Inflammatory macrophage (primary cell): Measurements from ENCODE around the gene FOXA2.

ENCODE experiments used
- DNase-seq, 2 donors: peaks; one replicate each; pipeline ENCODE4 v3.0.0-alpha.2; 2020 to 2022

FOXA2 gene

DNA sequence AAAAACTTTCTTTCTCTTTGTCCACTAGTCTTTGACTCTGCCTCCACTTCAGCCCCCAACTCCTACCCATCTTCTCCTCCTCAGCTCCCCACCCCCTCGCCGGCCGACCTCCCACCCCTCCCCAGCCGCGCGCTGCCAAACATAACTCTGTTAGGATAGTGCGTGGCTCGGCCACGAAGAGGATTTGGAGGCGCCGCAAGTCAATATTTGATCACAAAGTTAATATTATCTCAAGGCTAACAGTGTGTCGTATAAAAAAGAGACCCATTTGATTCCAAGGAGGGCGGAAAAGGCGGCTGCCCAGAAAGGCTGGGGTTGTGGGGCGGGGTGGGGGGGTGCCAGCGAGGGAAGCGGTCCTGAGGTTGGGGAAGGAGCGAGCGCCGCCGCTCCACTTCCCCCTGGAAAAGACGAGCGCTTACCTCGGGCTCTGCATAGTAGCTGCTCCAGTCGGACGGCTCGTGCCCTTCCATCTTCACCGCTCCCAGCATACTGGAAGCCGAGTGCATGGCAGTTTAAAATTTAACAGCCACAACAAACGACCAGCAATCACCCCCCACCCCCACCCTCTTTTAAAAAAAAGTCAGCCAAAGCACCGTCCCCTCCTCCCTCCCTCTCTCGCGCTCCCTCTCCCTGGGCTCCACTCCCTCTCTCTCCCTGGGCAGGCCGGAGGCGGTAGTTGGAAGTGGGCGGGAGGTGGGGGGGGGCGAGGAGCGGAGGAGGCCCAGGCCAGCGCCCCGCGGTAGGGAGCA lies 425 bp downstream of the FOXA2 start:
- no peak for DNase-seq

DNA sequence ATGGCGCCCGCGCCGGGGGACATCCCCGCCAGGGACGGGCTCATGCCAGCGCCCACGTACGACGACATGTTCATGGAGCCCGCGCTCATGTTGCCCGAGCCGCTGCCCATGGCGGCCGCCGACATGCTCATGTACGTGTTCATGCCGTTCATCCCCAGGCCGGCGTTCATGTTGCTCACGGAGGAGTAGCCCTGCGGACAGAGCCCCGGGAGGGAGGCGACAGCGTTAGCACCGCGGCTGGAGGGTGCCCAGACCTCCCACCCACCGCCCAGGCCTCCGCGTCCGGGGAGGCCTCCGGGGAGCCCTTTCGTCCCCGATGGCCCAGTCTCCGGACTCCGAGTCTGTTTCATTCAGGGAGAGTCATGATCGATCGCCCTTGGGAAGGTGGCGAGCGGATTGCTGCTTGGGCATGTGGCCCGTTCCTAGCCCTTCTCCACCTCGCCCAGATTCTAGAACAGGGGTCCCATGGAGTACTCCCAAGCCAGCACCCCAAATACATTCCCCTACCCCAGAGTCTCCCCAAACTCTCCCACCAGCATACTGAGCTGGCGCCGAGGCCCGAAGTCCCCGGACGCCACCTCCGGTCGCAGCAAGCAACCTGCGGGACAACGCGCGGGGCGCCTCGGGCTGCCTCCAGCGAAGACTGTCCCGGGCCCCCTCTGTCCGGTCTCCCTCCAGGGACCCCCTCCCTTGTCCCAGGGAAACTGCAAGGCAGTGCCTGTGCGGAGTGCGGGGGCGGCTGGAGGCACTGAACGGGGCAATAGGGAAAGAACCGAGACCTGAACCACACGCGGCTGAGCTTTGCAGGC lies 1.2 kb downstream of the FOXA2 start:
- DNase-seq, result no peak

DNA sequence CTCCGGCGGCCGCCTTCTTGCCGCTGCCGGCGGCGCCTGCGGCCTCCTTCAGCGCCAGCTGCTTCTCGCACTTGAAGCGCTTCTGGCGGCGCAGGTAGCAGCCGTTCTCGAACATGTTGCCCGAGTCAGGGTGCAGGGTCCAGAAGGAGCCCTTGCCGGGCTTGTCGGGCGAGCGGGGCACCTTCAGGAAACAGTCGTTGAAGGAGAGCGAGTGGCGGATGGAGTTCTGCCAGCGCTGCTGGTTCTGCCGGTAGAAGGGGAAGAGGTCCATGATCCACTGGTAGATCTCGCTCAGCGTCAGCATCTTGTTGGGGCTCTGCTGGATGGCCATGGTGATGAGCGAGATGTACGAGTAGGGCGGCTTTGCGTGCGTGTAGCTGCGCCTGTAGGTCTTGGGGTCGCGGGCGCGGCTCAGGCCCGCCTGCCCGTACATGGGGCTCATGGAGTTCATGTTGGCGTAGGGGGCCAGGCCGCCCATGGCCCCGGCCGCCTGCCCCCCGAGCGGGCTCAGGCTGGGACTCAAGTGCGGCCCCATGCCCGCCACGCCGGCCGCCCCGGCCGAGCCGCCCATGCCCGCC lies 1.9 kb downstream of the FOXA2 start:
- DNase-seq, result no peak

DNA sequence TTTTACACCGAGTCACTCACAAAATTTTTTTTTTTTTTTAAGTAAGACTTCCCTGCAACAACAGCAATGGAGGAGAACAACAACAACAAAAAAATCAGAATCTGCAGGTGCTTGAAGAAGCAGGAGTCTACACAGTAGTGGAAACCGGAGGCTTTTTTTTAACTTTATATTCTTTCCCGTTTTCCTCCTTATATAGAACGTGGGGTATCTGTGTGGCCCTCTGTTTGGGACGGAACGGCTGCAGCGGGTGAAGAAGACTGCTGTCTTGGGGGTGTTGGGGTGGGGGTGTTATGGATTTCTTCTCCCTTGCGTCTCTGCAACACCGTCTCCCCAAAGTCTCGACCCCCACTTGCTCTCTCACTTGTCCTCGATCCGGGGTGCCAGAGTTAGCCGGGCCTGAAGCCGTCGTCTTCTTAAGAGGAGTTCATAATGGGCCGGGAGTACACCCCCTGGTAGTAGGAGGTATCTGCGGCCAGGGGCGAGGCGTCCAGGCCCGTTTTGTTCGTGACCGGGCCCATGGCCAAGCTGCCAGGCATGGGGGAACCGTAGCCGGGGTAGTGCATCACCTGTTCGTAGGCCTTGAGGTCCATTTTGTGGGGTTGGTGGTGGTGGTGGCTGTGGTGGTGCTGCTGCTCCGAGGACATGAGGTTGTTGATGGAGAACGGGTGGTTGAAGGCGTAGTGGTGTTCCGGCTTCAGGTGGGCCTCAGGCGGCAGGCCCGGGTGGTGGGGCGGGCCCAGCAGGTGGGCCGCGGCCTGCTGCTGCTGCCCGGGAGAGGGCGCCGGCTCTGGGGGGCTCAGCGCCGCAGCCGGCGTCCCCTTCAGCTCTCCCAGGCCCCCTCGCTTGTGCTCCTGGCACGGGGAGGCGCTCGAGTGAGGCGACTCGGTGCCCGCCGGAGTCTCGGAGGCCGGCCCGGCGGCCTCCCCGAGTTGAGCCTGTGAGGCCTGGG lies 2.7 kb downstream of the FOXA2 start:
- no peak for DNase-seq

DNA sequence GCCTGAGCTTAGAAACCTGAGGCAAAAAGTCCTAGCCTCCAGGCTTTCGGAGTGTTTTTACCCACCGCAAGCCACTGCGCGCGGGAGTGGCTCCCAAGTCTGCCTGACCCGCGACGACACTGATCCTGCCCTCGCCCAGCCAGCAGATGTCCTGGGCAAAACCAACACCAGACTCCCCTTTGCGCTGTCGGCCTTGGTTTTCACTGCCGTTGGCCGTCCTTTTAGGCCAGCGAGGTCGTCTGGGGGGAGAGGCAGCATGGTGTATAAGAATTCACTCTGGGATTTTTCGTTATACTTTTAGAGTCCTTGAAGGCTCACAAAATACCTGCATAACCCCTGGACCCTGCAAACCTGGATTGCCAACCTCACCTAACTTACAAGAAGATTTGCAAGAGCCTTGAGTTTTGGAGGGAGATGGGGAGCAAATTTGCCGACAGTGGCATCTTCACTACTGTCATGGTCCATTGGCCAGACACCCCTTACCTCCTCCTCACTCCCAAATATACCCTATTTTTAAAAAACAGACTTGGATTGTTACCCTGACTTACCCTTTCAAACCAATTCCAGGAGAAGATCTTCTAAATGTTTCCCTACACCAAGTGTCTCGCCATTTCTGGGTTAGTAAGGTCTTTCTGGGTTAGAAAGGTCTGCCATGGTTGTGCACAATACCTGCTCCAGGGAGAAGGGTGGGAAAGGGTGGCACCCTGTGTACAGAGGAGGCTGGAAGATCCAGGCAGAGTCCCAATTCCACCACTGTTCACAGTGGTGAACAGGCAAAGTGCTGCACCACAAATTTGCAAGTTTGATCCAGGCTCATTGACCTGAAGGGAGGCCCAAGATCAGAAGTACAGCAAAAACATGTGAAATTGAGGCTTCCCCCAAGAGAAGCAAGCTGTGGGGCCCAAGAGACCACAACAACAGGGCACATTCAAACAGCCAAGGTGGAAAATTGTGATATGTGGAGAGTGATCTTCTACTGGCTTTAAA lies 4.4 kb downstream of the FOXA2 start:
- no peak for DNase-seq

DNA sequence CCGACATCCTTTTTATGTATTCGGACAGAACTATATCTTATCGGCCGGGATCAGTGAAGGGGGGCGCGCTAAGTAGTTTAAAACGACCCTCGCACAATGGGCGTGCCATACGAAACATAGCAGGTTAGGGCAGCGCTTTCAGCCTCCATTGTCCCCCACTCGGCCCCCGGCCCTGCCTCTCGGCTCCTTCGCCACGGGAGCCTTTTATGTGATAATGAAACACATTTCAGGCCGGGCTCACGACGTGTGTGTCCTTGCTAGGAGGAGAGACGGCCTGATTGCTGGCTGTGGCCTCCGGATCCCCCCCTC lies 5.3 kb downstream of the FOXA2 start:
- DNase-seq, result no peak

DNA sequence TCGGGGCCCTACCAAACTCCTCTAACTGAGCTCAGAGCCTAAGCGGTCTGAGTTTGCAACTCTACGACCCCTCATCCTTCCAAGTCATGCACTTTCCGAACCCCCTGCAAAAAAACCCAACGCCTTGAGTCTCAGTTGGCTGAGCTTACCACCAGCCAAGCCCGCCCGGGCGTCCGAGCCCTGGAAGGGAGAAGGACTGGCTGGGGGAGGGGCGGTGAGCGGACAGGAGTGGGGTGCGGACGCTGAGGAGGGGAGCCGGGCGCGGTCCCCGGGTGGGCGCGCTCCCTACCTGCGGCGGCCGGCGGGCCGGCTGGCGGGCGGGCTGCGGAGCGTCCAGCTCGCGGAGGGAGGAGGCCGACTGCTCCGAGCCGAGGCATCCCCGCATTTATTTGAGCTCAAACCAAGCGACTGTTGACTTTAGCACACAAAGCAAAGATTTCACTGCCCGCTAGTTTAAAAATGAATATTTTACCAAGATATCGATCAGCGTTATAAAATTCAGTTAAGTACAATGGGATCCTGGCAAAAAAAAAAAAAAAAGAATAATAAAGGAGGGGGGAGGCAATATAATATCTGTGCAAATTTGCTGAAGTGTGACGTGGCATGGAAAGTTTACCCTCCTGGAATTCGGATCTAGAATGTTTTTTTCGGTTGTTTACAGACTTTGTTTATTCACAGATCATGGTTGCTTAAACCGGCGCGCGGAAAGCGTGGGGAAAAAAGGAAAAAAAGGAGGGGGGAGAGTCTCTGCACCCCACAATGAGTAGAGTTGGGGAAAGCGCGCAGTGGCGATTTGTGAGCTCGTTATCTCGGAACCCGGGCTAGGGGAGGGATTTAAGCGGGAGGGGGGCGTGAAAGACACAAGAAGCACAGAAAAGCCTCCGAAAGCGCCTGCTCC lies 5.9 kb downstream of the FOXA2 start:
- no peak for DNase-seq

DNA sequence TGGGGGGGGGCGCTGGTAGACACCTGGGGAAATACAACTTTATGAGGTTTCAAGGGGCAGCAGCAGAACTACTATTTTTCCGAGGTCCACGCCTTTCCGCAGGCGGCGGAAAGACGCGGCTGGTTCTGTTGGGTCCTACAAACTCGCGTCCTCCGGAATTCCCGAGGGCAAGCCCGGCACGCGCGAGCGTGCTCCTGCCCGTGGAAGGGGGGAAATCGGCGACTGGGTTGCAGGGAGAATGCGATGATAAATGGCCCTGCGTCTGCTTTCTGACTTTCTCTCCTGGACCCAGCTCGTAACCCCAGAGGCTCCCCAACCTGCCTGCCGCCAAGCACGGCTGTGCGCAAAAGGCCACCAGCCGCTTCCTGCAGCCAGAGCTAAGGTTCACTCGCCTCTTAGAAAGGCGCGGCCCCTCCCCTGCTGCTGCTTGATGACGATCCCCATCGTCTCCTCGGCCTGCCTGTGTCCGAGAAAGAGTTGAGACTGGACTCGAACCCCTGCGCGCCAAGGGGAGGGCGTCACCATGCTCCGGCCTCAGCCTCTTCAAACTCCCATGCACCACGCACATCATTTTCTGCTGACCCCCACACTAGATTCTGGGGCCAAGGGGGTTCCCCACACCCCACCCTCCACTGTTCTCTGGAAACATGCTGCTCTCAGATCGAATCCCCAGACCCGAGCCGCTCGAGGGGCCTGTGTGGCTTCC lies 6.7 kb downstream of the FOXA2 start:
- DNase-seq, result no peak

DNA sequence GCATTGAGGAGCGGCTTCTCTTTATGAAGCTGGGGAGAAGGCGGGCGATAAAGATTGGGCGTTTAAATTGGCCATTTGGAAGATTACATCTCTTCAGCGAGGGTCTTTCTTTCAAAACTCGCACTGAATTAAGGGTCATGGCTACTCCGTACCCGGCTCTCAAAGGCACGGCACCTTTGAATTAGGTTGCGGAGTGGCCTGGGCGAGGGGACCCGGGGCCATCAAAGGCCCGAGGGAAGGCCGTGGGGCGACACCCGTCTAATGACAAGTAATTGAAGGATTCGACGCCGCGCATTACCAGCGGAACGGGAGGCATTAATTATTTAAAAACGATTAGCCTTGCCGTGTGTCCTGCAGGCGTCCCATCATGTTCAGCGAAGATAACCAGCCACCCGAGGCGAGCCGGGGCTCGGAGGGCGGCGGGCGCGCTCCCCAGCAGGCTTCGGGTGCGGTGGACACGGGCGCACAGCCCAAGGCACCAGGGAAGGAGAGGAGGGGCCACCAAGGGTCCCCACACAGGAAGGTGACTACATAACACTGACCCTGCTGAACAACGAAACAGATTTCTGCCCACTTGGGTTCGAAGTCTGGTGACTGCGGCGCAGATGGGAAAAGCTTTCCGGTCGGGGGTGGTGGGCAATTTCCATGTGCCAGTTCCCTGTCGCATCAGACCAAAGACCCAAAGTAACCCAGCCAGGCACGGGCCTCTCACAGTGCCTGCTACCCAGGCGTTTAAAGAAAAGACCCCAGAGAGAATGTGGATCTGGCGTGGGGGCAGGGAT lies 7.4 kb downstream of the FOXA2 start:
- DNase-seq, result no peak

DNA sequence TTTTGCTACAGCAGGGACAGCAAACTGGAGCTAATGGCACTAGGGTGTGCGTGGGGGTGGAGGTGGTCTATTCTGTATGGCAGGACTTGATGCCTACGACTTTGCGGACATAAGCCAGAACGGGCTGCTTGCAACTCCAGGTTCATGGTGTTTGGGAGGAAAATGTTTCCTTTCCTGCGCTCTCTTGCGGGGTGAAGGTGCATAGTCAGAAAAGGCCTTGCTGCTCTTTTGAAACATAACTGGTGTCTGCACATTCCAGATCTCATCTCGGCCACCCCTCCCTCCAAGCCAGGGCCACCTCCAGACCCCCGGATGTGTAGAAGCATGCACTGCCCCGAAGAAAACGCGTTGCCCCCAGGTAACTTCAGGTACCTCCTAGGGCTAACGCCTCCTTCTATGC lies 8.1 kb downstream of the FOXA2 start:
- DNase-seq, result no peak

DNA sequence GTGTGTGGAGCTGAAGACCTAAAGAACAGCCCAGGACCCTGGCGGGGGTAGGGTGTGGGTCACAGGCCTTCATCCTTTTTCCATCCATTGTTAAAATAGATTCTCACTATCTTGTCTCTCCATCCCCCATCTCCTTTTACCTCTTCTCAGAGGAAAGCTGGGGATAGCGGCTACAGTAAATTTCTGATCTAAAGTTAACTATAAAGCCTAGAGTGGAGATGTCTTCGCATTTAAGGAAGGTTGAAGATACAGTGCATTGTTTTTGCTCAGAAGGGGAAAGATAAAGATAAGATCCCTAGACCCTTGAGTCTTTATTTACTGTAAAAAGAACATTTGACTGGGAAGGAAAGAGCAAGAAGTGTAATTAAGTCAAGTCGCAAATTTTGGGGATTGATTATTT lies 8.6 kb downstream of the FOXA2 start:
- DNase-seq, result no peak

DNA sequence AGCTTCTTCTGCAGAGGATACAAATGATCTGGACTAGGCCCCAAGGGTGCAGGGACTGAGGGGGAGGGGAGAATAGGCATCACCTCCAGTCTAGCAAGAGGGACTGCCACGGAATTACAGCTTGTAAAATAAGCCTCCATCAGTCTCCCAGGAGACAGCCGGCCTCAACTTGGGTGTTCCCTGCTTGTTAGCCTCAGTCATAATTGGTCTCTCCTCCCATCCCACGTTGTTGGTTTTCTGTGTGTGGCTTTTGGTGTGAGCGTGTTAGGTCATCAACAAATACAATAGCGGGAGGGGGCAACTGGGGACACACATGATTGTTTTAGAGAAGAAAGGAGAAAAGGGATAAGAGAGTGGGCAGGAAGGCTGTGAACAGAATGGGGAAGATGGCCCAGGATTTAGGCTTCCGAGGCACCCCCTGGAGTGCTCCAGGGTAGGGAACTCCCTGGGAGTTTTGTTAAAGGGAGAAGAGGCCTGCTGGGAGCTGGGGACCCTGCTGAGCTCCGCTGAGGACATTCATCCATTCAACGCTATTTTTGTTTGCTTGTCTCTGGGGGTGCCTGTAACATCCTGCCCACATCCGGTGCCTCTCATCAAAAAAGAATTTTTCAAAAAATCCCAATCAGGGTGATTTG lies 9.2 kb downstream of the FOXA2 start:
- no peak for DNase-seq

DNA sequence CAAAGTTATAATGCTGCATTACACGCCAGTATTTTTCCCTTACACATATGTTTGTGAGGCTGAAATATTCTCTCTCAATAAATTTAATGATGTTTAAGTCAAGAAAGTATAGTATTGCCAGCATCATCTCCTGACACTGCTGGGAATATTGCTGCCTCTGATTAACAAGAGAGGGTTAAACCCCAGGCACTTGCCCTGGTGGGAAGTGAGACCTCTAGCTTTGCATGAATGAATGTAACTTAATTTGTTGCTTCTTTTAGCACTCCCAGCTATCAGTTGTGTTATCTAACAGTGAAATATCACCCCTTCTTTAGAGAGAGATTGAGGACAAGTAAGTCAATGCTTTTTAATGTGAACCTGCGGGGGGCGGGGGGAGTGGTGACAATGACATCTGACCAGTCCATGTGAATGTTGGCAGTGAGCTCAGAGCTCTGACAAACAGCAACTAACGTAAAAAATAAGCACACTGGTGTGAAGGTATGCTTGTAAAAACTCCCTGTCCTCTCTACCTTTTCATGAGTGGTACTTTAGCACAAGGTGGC lies 9.8 kb downstream of the FOXA2 start:
- DNase-seq, result no peak

DNA sequence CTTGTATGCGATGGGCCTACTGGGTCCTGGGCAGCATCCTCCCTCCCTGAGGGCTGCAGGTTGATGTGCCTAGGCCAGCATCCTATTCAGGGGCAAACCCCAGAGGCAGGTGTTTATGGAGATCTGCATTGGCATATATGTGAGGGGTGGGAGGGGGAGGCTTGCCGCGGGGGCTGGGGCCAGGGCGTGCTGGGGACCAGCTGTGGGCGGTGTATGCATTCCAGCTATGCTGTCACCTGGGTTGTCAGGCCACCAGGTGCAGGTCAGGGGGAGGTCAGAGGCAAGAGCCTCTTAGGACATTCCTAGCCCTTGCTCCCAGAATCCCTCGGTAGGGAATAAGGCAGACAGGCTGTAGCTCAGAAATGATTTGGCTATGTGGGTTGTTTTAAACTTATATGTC lies 11.9 kb downstream of the FOXA2 start:
- no peak for DNase-seq

DNA sequence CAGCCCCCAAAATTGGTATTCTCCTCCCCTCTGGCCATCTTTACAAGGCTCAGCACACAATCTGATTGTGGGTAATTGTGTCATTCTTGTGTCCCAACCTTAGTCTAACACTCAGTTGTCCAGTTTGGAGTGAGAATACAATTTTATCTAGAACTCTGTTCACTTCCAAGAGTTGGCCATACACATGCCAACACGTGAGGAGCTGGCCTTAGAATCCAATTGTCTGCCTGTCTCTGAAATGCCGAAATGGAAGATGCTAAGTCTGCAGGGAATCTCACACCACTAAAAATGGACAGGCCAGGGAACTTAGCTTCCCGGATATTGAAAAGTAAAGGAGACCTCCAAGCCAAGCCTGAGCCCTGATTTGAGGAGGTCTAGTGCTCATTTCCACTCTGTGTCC lies 12.3 kb downstream of the FOXA2 start:
- DNase-seq, result no peak

DNA sequence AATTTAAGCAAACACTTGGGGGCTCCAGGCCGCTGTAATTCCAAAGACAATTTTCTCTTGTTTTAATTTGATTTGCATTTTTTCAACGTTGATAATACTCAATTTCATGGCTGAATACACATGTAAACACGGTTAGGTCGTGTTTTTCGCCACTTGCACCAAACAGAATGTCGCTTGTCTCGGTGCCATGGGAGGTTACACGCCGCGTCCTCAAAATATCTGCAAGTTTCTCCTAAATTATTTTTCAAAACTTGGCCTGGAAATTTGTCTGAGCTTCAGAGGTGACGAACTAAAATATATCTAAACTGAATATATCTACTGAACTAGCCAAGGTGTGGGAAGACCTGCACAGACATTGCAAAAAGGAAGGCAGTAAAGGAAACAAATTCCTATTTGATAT lies 15.0 kb downstream of the FOXA2 start:
- DNase-seq, result no peak

DNA sequence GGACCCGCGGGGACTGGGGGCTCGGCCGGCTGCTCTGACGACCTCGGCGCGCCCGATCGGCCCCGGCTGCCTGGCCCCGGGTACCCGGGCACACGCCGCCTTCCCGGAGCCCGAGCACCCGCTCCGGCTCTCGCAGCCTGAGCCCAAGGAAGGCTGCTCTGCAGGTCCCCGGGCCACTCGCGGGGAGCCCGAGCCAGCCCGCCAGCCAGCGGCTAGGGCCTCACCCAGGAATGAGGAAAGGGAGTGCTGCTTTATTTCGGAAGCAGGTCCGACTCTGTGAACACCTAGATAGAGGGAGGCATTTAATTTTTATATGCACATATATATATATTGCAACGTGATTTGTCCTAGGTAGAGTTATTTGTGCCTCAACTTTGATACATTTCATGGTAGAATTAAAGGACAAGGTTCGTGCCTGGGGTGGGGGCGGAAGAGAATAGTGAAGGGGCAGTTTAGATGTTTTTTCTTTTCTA lies 15.5 kb downstream of the FOXA2 start:
- no peak for DNase-seq
